GM21737 (cell line): ENCODE data around the gene SORCS2.
"Not testable (repeated sequence)": the region's sequence is repeated elsewhere in the genome, so short reads cannot be mapped to it uniquely, and the experiment has no call there.

Source experiments
- ATAC-seq: cut with Tn5 transposase; IDR thresholded peaks from one replicate; pipeline ENCODE4 v1.9.1; 2021; ENCODE audit warnings: mild to moderate bottlenecking, moderate library complexity; ENCODE audit not compliant: unreplicated experiment

The SORCS2 gene

DNA sequence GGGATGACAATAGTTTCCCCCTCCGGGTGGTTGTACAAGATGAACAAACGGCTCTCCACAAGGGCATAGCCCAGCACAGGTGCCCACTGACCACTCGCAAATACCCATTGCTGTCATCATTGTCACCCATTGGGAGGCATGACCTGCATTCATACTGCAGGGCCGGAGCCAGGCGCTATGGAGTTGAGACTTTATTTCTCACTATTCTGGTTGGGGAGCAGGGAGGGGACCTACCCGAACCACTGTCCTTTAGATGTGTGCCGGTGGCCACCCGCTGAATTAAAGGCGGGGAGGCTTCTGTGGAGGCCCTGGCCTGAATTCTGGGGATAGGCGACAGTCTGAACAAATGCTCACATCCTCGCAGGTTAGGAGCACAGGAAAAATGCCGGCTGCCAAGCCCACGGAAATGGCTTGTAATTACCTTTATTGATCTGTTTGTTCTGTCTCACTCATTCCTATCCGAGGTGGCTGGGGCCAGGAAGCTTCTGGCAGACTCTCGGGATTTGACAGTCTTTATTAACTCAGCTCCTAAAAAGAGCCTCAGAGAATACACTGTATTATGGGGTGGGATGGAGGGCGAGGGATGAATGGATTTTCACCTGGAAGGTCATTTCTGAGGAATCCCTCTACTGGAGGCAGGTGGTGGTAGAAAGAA is 367.5 kb downstream of the SORCS2 start:
- ATAC-seq, result no peak

DNA sequence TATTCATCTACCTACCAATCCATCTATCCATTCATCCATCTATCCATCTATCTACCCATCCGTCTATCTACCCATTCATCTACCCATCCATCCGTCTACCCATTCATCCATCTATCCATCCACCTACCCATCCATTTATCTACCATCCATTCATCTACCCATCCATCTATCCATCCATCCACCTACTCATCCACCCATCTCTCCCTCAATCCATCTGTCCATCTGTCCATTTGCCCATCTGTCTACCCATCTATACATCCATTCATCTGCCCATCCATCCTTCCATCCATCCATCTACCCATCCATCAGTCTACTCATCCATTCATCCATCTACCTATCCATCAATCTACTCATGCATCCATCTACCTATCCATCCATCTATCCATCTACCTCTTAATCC is 369.2 kb downstream of the SORCS2 start:
- no peak for ATAC-seq

DNA sequence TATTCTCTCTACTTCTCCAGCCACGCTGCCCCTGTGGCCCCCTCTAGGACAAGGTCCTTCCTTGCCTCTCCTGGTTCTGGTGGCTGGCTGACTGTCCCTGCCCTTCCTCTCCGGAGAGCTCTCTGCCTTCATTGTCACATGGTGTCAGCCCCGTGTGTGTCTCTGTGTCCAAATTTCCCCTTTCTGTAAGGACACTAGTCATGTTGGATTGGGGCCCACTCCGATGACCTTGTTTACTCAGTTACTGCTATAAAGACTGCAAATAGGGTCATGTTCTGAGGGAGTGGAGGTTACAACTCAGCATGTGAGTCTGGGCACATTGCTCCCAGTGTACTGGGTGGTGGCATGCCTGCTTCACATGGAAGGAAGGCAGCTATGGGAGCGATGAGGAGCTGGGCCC is 371.9 kb downstream of the SORCS2 start:
- no peak for ATAC-seq

DNA sequence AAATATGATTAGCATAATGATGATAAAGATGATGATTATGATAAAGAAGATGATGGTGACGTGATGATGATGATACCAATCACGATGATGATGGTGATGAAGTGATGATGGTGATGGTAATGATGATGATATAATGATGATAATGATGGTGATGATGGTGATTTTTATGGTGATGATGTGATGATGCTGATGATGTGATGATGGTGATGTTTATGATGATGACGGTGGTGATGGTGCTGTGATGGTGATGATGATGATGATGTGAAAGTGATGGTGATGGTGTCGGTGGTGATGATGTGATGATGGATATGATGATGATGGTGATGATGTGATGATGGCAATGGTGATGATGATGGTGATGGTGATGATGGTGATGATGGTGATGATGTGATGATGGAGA is 373.1 kb downstream of the SORCS2 start:
- no peak for ATAC-seq

DNA sequence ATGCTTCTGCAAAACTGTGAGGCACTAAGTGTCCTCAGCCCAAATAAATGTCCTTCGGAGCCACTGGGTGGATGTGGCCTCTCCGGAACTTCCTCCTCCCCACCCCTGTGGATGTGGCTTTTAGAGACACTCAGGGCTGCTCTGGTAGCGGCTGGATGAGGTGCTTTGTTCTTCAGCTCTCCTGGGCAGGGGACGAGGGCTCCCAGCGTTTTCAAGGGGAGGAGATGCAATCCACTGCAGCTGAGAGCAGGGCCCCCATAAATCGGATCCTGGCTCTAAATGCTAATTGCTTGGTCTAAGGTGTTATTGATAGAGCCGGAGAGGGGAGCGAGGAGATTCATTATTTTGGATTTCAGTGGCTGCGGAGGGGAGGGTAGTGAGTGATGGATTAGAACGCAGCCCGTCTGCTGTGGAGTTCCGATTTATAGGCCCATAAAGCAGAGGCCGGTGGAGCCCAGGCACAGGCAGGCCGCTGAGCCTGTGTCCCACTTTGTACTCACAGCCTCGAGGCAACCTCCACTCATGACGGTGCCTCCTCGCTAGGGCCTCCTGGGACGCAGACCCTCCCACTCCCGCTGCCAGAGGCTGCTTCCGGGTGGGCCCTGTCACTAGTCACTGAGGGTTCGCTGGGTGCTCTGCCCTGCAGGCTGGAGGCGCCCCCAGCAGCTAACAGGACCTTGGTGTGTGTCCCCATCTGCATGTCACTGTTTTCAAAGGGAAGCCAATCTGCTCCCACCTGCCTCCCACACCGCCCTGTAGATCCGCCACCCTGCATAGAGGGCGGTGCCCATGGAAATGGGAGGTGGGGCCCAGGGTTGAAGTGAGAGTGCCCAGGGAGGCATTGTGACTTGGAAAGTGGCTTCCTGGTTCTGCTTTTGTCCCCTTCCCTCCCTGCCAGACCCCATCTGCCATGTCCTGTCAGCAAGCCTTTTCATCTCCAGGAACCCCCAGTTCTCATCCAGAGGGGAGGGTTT is 377.8 kb downstream of the SORCS2 start:
- no peak for ATAC-seq

DNA sequence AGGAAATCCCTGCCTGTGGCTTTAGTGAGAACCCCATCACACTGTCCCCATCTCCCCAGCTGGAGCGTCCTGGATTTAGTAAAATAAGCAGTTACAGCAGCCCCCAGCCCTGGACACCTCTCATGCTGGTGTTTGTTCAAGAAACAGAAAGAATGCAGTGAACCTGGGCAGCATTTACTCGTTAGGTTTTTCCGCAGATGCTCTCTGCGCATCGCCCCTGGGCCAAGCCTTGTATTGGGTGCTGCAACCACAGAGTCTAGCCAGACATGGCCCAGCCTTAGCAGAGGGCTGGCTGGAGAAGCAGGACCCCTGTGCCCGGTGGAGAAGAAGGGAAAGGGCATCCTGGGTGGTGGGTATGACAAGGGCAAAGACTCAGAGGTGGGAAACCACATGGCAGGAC is 378.7 kb downstream of the SORCS2 start:
- no peak for ATAC-seq

DNA sequence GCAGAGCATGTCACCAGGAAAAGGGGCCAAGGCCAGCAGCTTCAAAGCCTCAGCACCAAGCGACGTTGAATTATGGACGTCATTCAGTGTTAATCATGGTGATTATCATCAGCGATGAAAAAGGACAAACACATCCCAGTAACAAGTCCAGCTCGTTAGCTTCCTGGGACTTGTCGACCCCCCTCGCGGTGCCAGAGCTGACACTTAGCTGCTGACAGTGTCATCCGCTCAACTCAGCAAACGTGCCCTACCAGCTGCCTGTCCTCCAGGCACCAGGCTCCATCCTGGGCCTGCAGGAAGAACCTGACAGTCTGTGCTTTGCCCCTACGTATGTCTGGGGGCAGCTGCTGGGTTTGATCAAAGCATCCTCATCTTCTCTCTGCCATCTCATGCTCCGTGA is 379.4 kb downstream of the SORCS2 start:
- ATAC-seq, result no peak

DNA sequence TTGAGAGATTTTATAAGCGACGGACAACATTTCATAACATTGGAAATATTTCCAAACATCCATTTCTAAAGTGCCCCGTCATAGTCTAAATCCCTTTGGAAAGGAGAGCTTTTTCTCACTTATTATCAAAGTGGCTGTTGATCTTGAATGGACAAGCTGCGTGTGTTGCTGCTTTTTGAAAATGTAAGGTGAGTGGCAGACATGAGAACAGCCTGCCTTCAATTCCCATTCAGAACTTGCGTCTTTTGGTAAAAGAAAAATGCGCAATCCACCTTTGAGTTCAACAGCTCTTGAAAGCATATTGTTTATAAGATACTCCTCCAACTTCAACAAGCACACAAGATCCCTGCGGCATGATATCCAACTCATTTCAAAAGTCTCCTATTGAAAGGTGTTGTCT is 380.6 kb downstream of the SORCS2 start:
- ATAC-seq, result no peak

DNA sequence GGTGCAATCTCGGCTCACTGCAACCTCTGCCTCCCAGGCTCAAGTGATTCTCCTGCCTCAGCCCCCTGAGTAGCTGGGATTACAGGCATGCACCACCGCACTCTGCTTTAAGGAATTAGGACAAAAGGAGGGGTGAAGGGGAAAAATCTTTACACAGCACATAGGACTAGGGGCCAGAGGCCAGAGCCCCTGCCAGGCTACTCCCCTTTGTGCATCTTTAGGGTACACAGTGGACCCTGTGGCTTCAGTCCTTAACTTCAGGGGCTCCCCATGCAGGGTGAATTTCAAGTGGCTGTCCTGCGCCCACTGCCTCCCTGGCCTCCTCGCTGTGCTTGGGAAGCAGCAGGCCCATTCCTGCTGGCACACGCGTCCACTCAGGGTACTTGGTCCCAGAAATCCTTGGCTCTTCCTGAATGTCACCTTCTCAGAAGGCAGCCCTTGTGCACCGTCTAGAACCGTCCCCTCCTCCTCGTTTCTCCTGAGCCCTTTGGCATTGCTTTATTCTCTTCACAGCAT is 381.3 kb downstream of the SORCS2 start:
- ATAC-seq, result no peak

DNA sequence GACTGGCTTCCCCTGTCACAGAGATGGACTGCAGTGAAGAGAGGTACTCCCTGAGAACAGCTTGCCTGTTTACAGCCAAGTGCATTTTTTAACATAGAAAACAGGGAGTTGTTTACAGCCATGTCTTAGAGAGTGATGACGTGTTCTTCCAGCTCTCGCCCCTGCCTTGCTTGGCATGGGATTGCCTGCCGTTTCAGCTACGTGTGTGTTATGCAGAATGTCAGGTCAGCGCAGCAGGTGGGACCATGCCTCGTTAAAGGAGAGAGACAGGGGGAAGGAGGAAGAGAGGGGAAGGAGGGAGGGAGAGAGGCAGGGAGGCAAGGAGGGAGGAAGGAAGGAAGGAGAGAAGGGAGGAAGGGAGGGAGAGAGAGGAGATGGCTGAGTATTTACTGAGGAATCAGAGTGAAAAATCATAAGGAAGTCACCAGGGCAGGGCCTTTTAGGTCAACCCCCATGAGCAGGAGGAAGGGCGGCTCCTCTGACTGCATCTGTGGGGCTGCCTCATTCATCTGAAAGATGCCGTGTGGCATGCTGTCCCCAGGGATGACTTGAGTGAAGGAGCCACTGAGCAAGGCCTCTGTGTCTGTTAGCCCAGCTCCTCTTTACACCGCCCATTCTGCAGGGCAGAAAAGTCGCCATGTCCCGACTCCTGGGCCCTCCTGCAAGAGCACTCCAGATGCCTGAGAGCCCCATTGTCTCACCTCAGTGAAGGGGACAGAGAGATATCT is 382.1 kb downstream of the SORCS2 start:
- no peak for ATAC-seq

DNA sequence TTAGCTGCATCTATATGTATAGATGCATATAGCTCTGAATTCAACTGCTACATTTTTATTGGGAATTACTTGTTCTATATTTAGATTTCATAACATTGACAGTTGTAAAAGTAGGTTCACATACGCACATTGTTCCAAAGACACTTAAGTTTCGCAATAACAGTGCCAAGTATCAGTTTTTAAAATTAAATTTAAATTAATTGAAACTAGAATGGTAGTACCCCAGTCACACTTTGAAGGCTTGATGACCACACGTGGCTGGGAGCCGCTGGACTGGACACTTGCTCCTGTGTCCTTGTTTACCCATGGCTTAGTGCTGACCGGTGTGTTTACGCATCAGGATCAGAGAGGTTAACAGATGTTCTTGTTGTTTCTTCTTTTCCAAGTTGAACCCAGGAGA is 383.1 kb downstream of the SORCS2 start:
- no peak for ATAC-seq

DNA sequence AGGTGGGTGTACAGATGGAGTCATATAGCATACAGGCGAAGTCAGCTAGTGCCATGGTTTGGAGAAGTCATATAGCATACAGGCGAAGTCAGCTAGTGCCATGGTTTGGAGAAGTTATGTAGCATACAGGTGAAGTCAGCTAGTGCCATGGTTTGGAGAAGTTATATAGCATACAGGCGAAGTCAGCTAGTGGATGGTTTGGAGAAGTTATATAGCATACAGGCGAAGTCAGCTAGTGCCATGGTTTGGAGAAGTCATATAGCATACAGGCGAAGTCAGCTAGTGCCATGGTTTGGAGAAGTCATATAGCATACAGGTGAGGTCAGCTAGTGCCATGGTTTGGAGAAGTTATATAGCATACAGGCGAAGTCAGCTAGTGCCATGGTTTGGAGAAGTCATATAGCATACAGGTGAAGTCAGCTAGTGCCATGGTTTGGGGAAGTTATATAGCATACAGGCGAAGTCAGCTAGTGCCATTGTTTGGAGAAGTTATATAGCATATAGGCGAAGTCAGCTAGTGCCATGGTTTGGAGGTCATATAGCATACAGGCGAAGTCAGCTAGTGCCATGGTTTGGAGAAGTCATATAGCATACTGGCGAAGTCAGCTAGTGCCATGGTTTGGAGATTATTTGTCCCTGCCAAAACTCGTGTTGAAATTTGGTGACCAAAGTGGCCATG is 385.2 kb downstream of the SORCS2 start:
- not testable (repeated sequence) for ATAC-seq

DNA sequence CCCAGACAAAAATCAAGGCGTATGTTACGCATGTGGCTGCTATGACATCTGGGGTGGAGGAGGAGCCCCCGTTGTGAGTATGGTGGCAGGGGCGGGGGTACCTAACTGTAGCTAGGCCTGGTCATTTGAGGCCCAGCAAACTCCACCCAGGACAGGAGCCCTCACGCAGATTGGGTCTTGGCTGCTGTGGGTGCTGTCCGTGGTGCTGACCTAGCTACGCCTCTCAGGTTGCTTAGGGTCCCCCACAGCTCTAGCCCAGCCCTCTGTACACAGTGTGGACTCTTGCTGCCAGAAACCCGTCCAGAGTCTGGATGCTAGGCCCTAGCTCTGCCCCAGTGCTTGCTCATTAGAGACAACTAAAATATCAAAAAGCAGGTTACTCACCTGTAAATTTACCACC is 389.1 kb downstream of the SORCS2 start:
- no peak for ATAC-seq

DNA sequence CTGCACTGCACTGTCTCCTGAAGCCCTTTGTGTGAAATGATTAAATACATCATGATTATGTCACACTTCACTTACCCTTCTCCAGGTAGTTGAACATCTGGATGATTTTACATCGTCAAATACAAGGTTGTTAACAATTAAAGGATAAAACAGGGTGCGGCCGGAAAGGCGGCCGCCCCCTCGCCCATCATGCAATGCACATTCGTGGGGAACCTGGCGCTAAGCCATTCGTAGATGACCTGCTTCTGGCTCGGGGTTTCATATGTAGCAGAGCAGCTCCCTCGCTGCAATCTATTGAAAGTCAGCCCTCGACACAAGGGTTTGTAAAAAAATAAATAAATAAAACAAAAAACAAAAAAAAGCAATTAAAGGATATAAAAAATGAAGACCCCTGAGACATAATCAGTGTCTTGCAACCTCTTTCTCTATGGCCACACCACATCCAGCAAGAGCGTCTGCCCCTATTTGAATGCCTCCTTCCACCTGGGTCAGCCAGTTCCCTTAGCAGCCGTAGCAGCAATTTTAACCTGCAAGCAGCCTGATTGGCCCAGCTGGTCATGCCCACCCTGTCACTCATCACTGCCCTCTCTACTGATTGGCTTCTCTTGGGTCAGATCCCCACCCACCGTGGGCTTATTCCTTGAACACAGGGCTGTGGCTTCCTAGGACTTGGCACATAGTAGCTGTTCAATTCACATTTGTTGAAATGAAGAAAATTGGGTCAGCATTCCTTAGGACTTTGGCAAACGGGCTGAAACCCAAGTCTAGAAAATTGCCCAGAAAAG is 390.2 kb downstream of the SORCS2 start:
- ATAC-seq, result no peak

DNA sequence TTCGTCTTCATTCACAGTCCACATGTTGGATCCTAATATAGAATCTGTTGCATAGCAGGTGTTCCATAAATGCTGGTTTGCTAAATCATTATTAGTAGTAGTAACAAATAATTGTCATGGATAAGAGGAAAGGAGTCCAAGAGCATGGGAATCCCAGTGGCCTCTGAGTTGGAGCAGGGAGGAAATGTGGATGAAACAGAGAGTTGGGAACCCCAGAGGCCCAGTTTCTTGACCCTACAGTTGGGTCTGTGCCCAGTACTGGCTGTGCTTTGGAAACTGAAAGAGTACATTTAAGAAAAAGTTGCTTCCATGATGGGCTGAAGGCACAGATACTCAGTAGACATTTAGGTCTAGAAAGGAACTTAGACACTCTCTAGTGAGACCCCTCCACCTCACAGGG is 391.8 kb downstream of the SORCS2 start:
- ATAC-seq, result no peak

DNA sequence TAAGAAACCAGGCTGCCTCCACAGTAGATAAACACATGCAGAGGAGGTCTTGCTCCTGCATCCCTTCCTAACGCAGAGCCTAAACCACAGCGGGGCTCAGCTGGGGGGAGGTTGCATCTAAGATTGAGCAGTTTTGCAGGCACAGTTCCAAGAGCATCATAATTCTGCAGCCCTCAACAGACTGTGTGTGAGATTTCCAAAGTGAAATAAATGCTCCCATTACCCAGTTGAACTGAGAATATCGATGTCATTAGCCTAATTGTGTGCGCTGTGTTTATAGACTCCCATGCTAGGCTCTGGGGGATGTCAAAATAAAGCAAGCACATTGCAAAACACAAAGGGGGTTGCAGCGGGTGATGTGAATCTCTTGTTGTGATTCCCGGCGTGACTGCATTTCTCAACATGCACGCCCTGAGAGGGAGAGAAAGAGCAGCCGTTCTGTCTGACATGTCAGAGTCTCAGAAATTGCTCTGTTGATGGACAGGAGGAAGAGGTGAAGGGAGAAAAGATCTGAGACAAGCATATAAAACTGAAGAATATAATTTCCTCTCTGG is 392.3 kb downstream of the SORCS2 start:
- no peak for ATAC-seq

DNA sequence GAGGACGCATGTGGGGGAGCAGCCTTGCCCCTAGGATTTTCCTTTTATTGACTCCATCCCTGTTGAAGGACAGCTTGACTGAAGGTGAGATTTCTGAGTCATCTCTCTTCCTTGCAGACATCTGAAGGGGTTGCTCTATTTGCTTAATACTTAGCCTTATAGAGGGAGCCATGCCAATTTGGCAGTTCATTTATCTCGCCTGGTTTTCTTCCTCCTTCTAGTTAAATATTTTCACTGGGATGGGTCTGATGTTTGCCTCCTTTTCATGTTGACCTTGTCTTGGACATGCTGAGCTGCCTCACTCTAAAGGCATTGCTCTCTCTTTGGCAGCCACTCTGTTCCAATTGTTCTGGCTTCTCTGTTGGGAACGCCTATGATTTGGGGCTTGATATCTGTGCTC is 393.4 kb downstream of the SORCS2 start:
- no peak for ATAC-seq

DNA sequence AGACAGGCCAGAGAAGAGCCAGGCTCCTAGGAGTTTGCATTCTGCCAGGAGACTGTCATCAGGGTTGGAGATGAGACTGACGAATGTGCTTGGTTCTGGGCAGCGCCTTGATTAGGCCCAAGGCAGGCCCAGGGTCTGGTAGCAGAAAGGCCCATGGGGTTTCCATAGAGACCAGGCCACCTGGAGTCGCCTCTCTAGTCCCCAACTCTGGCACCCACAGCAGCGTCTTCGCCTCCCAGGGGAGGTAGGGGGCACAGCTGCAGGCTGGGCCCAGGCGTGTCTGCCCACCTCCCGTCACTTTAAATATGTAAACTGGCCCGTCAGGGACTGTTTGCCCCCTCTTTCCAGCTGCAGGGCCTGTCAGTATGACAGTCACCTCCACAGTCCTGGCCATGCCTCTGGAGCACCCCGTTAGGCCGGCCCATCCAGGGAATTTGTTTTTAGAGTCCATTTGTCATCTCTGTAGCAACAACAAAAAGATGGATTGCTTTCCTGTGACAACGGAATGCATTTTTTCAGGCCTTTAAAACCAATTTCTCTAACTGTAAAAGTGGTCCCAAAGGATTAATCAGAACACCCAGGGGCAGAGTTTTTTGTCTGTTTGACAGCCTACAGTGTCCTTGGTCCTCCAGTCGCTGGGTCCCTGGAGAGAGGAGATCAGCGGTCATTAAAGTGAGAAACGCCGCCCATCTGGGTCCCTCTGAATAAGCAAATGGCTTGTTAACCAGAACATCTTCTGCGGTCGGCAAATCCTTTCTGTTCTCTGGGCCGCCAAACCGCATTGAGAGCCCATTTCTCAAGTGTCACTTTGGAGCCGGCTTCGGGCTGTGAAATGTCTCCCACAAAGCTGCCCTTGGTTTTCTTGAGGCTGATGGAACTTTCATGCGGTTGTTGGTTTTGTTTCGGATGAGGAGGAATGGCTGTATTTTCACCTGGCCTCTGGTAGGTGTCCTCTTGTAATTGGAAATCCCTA is 395.4 kb downstream of the SORCS2 start:
- no peak for ATAC-seq

DNA sequence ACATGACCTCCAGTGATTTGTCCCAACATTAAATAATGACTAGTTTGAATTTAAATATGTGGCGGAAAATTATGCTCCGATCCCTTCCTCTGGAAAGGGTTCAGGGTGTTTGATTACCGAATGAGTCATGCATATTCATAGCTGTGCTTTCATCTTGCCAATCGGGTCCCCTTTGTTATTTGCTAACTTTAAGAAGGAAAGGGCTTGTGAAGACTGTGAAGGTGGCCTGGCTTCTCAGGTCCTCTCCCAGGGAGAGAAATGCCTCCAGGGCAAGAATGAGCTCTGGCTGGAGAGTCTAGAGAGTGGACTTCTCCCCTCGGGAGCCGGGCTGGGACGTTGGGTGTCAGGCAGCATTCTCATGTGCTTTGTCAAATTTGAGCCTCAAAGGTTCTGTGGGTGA is 397.9 kb downstream of the SORCS2 start:
- ATAC-seq, result no peak
